IMR-90 (cell line): ENCODE results near the gene ATG7. TPM values are rescaled to one million over a fixed set of nuclear protein-coding genes. Genes with fewer than 3 reads are reported as not detected.

Experiments used
- ATAC-seq: fragments of 200-7000 bp; cut with Tn5 transposase; 2 replicates; pipeline ENCODE4 v1.9.1; 2020; ENCODE audit warnings: low read depth, mild to moderate bottlenecking, moderate library complexity
- BruUV-seq: library from RNA; stranded (reverse); fragments of 400-500 nt; replicated peaks from 2 replicates; lab custom pipeline; 2021; lab: Mats Ljungman, UMichigan
- CTCF ChIA-PET: fragments of 300-600 bp; formaldehyde crosslinking; extraction: SDS; loops from one replicate; lab custom pipeline; 2021; ENCODE audit warnings: antibody characterized with exemption; lab: Yijun Ruan, JAX
- POLR2A ChIA-PET: fragments of 300-600 bp; sonication (Branson Sonifier 250); formaldehyde crosslinking; loops from one replicate; lab custom pipeline; 2022; ENCODE audit warnings: antibody characterized with exemption; ENCODE audit not compliant: unreplicated experiment; lab: Charles Lee
- DNase-seq: peaks from one replicate; pipeline ENCODE4 v3.0.0; 2013
- H2AFZ ChIP-seq: replicated peaks from 2 replicates; pipeline ENCODE3; 2013; ENCODE audit warnings: low read length, mild to moderate bottlenecking; ENCODE audit not compliant: poor library complexity
- H2AK5ac ChIP-seq: 2 replicates; pipeline ENCODE4 v1.6.1; 2013; ENCODE audit warnings: low read depth, low read length, inconsistent platforms
- H2AK9ac ChIP-seq: replicated peaks from 2 replicates; pipeline ENCODE3; 2013; ENCODE audit warnings: mild to moderate bottlenecking, low read depth, low read length, moderate library complexity; ENCODE audit not compliant: poor library complexity
- H2BK120ac ChIP-seq: 2 replicates; pipeline ENCODE4 v1.6.1; 2013; ENCODE audit warnings: low read depth, low read length, inconsistent platforms
- H2BK15ac ChIP-seq: 3 replicates; pipeline ENCODE4 v1.6.1; 2013; ENCODE audit warnings: low read depth, low read length, inconsistent platforms
- H2BK20ac ChIP-seq: 2 replicates; pipeline ENCODE4 v1.6.1; 2013; ENCODE audit warnings: low read depth, mild to moderate bottlenecking, inconsistent platforms, low read length, moderate library complexity
- H2BK5ac ChIP-seq: 2 replicates; pipeline ENCODE4 v1.6.1; 2013; ENCODE audit warnings: mild to moderate bottlenecking, low read depth, low read length, inconsistent platforms; ENCODE audit not compliant: poor library complexity, severe bottlenecking
- H3K14ac ChIP-seq: replicated peaks from 2 replicates; pipeline ENCODE4 v1.6.1; 2013; ENCODE audit warnings: low read depth, low read length, inconsistent platforms
- H3K18ac ChIP-seq: 2 replicates; pipeline ENCODE4 v1.6.1; 2013; ENCODE audit warnings: low read depth, low read length, control low read depth
- H3K23ac ChIP-seq: 2 replicates; pipeline ENCODE4 v1.6.1; 2013; ENCODE audit warnings: low read depth, low read length, inconsistent platforms
- H3K27ac ChIP-seq: 2 replicates; pipeline ENCODE4 v1.5.1; 2013; ENCODE audit warnings: mild to moderate bottlenecking, control low read depth, low read length; ENCODE audit not compliant: insufficient read depth
- H3K27me3 ChIP-seq: 2 replicates; pipeline ENCODE4 v1.6.1; 2013; ENCODE audit warnings: low read length; ENCODE audit not compliant: control insufficient read depth, insufficient read depth
- H3K36me3 ChIP-seq: 2 replicates; pipeline ENCODE4 v1.6.1; 2013; ENCODE audit warnings: low read length, mixed read lengths; ENCODE audit not compliant: control insufficient read depth, insufficient read depth
- H3K4ac ChIP-seq: 2 replicates; pipeline ENCODE4 v1.6.1; 2013; ENCODE audit warnings: low read depth, low read length, inconsistent platforms
- H3K4me1 ChIP-seq: 2 replicates; pipeline ENCODE4 v1.6.1; 2013; ENCODE audit warnings: low read length, mixed read lengths; ENCODE audit not compliant: control insufficient read depth, insufficient read depth
- H3K4me2 ChIP-seq: 2 replicates; pipeline ENCODE4 v1.6.1; 2013; ENCODE audit warnings: low read depth, mild to moderate bottlenecking, control low read depth, low read length, moderate library complexity
- H3K4me3 ChIP-seq: 2 replicates; pipeline ENCODE4 v1.5.1; 2013; ENCODE audit warnings: low read depth, mild to moderate bottlenecking, control low read depth, low read length, moderate library complexity; ENCODE audit not compliant: insufficient read depth
- H3K56ac ChIP-seq: 2 replicates; pipeline ENCODE4 v1.6.1; 2013; ENCODE audit warnings: low read length, inconsistent platforms; ENCODE audit not compliant: insufficient read depth; ENCODE audit errors: extremely low read depth
- H3K79me1 ChIP-seq, 2 experiments: 2 replicates each; pipeline ENCODE4 v1.6.1; 2013; ENCODE audit warnings: low read length in 2 of 2, inconsistent platforms in 1 of 2, low read depth in 1 of 2
- H3K9ac ChIP-seq: 2 replicates; pipeline ENCODE4 v1.6.1; 2013; ENCODE audit warnings: low read depth, low read length, control low read depth
- H3K9me1 ChIP-seq: 2 replicates; pipeline ENCODE4 v1.6.1; 2013; ENCODE audit warnings: low read length, inconsistent platforms; ENCODE audit not compliant: insufficient read depth
- H3K9me3 ChIP-seq: 2 replicates; pipeline ENCODE4 v1.6.1; 2013; ENCODE audit warnings: low read length; ENCODE audit not compliant: control insufficient read depth, insufficient read depth
- H4K20me1 ChIP-seq: 2 replicates; pipeline ENCODE4 v1.6.1; 2013; ENCODE audit warnings: low read length, inconsistent platforms; ENCODE audit not compliant: insufficient read depth
- H4K5ac ChIP-seq: 2 replicates; pipeline ENCODE4 v1.6.1; 2013; ENCODE audit warnings: mild to moderate bottlenecking, low read depth, low read length, control low read depth
- H4K8ac ChIP-seq, 2 experiments: 2 replicates each; pipeline ENCODE4 v1.6.1; 2013; ENCODE audit warnings: low read depth in 2 of 2, low read length in 2 of 2, control low read depth in 1 of 2, inconsistent platforms in 1 of 2
- H4K91ac ChIP-seq: 2 replicates; pipeline ENCODE4 v1.6.1; 2013; ENCODE audit warnings: low read depth, low read length, inconsistent platforms; ENCODE audit not compliant: insufficient read depth
- BHLHE40 ChIP-seq: fragments of 150-350 bp; IDR thresholded peaks from 2 replicates; pipeline ENCODE4 v1.6.1; 2016; ENCODE audit warnings: mild to moderate bottlenecking, low read depth, low read length
- CHD1 ChIP-seq: IDR thresholded peaks from 2 replicates; pipeline ENCODE4 v1.6.1; 2012; ENCODE audit warnings: low read depth, low read length, improper control_type of control experiment
- CTCF ChIP-seq: conservative IDR thresholded peaks from 2 replicates; pipeline ENCODE4 v1.5.1; 2012; ENCODE audit warnings: mild to moderate bottlenecking, low read depth, low read length, improper control_type of control experiment
- ELK1 ChIP-seq: fragments of 150-350 bp; IDR thresholded peaks from 2 replicates; pipeline ENCODE4 v1.6.1; 2016; ENCODE audit warnings: low read depth, mild to moderate bottlenecking, low read length, moderate library complexity, borderline replicate concordance
- FOS ChIP-seq: fragments of 150-350 bp; IDR thresholded peaks from 2 replicates; pipeline ENCODE4 v1.6.1; 2016; ENCODE audit warnings: low read depth, low read length
- MAZ ChIP-seq: IDR thresholded peaks from 2 replicates; pipeline ENCODE4 v1.6.1; 2012; ENCODE audit warnings: low read depth, mild to moderate bottlenecking, low read length, improper control_type of control experiment, moderate library complexity, borderline replicate concordance
- MXI1 ChIP-seq: IDR thresholded peaks from 2 replicates; pipeline ENCODE4 v1.6.1; 2012; ENCODE audit warnings: low read depth, mild to moderate bottlenecking, low read length, moderate library complexity, borderline replicate concordance
- NFE2L2 ChIP-seq: fragments of 150-350 bp; IDR thresholded peaks from 2 replicates; pipeline ENCODE4 v1.6.1; 2016; ENCODE audit warnings: low read depth, mild to moderate bottlenecking, low read length
- POLR2A ChIP-seq: IDR thresholded peaks from 2 replicates; pipeline ENCODE4 v1.6.1; 2012; ENCODE audit warnings: mild to moderate bottlenecking, low read depth, low read length
- RFX5 ChIP-seq: IDR thresholded peaks from 2 replicates; pipeline ENCODE4 v1.8.0; 2012; ENCODE audit warnings: low read depth, mild to moderate bottlenecking, low read length, moderate library complexity
- SMC3 ChIP-seq: fragments of 150-350 bp; IDR thresholded peaks from 2 replicates; pipeline ENCODE4 v1.6.1; 2016; ENCODE audit warnings: low read depth, mild to moderate bottlenecking, antibody characterized with exemption, low read length, moderate library complexity
- WGBS, 2 experiments: methylation state at CpG; one replicate each; pipeline versions ENCODE4 v1.1.5 to v1.1.7; 2013; ENCODE audit warnings: missing lambda C conversion rate in 2 of 2; ENCODE audit not compliant: insufficient read length in 1 of 2; ENCODE audit errors: extremely low coverage in 2 of 2; 5-methylcytosine and 5-hydroxymethylcytosine counted together
- dilution Hi-C: fragments of 300-500 bp; cut with HindIII; formaldehyde crosslinking; loops from one replicate; pipeline ENCODE4 v1.14.3; 2018; ENCODE audit warnings: low sequenced_read_pairs; ENCODE audit not compliant: unreplicated experiment
- in situ Hi-C: fragments of 300-500 bp; cut with MboI; formaldehyde crosslinking; loops from 3 replicates; pipeline ENCODE4 v1.14.3; 2019; ENCODE audit warnings: low sequenced_read_pairs, inconsistent platforms, mixed read lengths
- intact Hi-C: fragments of 100-400 bp; cut with micrococcal nuclease; formaldehyde crosslinking; loops from 2 replicates; pipeline ENCODE4 v1.10.0; 2022
- polyA plus RNA-seq, 3 experiments: library from polyadenylated mRNA; depleted of rRNA; stranded (reverse); fragments of >200 nt; gene quantifications; 2 replicates each; pipeline ENCODE4 v1.2.3, GENCODE V29; 2012; ENCODE audit warnings: low replicate concordance in 1 of 3
- total RNA-seq: library from RNA; depleted of rRNA; stranded (reverse); fragments of >200 nt; gene quantifications from 2 replicates; pipeline ENCODE4 v1.2.3, GENCODE V29; 2012

The ATG7 gene
- total and polyA plus RNA-seq, 2 of the 4 experiments (the other 2 are of a cell fraction): 15.6 to 51.4 TPM

DNA sequence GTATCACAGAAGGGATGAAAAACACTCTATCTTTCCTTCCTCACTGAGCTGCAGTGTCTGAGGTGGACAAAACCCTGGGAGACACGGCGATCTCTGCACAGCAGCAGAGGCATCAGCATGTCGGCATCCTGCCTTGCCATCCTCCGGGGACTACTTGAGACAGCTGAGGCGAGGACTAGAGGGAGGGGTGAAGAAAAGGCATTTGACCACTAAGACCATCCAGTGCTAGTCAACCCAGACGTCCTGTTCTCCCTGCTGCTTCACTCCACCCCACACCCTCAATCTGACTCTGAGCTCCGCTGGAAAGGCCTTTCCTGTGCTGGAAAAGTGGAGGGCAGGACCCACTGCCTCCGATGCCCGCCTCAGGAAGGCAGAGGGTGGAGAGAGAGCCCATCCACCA lies 304.3 kb downstream of the ATG7 start:
- H2AK9ac ChIP-seq: peak overlapping the region; percentile 7
- ChIA-PET CTCF (no interaction called here), POLR2A (no interaction called here)
- no peak overlapping the region for H3K4me3 ChIP-seq
- no peak overlapping the region for H4K8ac ChIP-seq
- no peaks in the 10 kb centered on the region for H3K9me3 ChIP-seq
- peaks cover 22% of the 10 kb centered on the region for H3K36me3 ChIP-seq
- no peak overlapping the region for H2BK120ac ChIP-seq
- no peak for TF ChIP-seq MXI1
- no peak for TF ChIP-seq RFX5
- no peak for TF ChIP-seq NFE2L2
- TF ChIP-seq FOS: no peak
- no peak for TF ChIP-seq CHD1
- no peak for TF ChIP-seq MAZ
- TF ChIP-seq CTCF: no peak
- TF ChIP-seq BHLHE40: no peak
- TF ChIP-seq ELK1: no peak
- TF ChIP-seq SMC3: no peak
- TF ChIP-seq POLR2A: no peak
- H2BK20ac ChIP-seq: no peak overlapping the region
- H4K20me1 ChIP-seq: peaks cover 51% of the 10 kb centered on the region
- H3K4ac ChIP-seq: no peak overlapping the region
- no peak overlapping the region for H3K18ac ChIP-seq
- H3K4me2 ChIP-seq: no peak overlapping the region
- no peak overlapping the region for H3K14ac ChIP-seq
- no CpG with 5 or more reads among the region's 9 CpGs for WGBS, 2 experiments
- dilution Hi-C loops (no loop called here), in situ Hi-C loops (no loop called here), intact Hi-C loops (no loop called here)
- peak overlapping the region; percentile 12; the same call in 1 of the 2 replicates for H2AK5ac ChIP-seq
- H2BK15ac ChIP-seq: no peak overlapping the region; the same call in 2 of the 3 replicates
- H3K27me3 ChIP-seq: no peaks in the 10 kb centered on the region
- peaks cover 29% of the 10 kb centered on the region for H3K9me1 ChIP-seq
- H4K91ac ChIP-seq: 0 out of 2 replicates have a peak overlapping the region, but pooled peaks have one; percentile 1
- no peak overlapping the region; the same call in 1 of the 2 replicates for H3K56ac ChIP-seq
- ATAC-seq (no peak), DNase-seq (no peak)
- H3K23ac ChIP-seq: 0 out of 2 replicates have a peak overlapping the region, but pooled peaks have one; percentile 45
- no peak overlapping the region for H2AFZ ChIP-seq
- H3K9ac ChIP-seq: no peak overlapping the region
- H4K5ac ChIP-seq: no peak overlapping the region
- H3K79me1 ChIP-seq: peaks cover 31 to 91% of the 10 kb centered on the region in 2 experiments
- H3K4me1 ChIP-seq: peaks cover 5% of the 10 kb centered on the region
- no peak overlapping the region for H2BK5ac ChIP-seq
- BruUV-seq: no TSS peak
- H3K27ac ChIP-seq: no peak overlapping the region
